Fibroblast of skin of left biceps (primary cell): ENCODE results near the gene SYT5.
"Not testable (repeated sequence)": the region's sequence is repeated elsewhere in the genome, so short reads cannot be mapped to it uniquely, and the experiment has no call there.

Experiments used
- DNase-seq, 2 experiments: peaks; one replicate each; pipeline ENCODE4 v3.0.0-alpha.2; 2013; ENCODE audit warnings: low read depth in 2 of 2

Gene SYT5

DNA sequence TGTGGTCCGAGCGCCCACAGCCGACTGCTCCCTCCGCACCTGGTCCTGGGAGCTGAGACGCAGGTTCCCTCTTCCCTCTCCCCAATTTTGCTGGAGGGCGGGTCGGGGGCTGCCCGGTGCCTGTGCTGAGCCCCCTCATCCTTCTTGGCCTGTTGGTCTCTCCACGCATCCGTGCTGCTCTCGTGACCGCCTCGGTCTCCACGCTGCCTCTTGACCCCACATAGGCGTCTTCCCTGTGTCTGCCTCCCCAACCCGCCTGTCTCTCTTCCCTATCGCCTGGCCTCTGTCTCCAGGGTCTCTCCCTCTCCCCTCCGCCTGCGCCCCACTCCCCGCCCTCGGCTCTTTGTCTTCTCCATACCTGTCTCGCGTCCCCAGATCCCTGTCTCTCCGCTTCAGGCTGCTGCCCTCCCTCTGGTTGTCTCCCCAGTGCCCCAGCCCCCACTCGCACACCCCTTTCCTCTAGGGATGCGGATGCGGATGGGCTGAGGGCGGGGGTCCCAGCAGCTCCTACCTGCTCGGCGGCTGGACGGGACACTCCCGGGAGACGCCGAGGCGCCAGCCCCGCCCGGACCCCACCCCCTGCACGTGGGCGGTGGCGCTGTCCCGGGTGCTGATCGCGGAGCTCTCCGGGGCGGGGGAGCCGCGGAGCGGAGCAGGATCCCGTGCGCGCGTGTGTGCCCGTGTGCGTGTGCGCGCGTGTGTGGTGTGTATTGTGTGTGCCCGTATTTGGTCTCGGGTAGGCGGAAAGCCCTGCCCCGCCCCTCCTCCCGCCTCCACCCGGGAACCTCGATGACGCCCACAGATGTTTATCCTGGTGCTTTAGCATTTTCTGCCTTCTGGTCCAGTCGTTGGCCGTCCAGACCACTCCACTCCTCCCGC, at the start of gene SYT5:
TSS of gene SYT5 (minus strand) at position 684 of the 879 bp plus-strand sequence. CDS start 1,248 bp downstream, outside the sequence.
- DNase-seq, result no peak

DNA sequence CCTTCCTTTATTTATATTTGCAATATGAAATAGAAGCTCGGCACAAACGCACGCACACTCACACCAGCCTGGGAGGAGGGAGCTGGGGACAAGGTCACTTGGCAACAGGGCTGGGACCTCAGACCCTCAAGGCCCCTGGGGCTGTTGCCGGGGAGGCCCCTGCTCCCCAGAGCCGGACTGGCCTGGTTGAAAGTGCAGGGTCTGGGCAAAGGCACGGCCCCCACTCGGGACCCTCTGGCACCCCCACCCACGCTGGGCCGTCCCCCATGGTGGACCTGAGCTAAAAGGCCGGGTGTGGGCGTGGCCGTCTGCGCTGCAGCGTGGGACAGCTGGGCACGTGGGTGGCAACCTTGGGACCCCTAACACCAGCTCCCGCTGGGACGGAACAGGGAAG, 49.7 kb upstream of the SYT5 start:
- DNase-seq, result no peak

DNA sequence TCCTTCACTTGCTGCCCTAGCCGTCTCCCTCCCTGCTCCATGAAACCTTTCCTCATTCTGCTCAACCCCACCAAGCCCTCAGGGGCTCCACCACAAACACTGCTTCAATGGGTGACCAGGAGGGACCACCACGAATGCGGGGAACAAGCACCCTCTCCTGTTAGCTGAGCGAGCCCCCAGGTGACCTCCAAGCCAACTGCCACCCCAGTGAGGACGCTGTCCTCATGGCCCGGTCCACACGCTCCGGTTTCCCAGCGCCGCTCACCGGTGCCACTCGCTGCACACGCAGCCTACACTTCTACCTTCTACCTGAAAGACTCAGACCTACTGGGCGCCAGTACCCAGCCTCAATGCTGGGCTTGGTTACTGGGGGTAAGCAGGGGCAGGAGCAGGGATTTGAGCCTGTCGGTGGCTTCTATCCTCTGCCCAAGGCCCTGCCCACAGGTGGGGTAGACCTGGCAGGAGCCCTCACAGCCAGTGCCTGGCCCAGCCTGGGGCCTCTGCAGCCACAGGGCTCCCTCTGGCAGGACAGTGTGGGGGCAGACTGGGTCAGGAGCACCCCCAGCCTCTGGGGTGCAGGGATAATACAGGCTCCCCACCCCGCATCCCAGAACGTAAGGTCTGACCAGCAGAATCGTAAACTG, 49.2 kb upstream of the SYT5 start:
- DNase-seq, result no peak

DNA sequence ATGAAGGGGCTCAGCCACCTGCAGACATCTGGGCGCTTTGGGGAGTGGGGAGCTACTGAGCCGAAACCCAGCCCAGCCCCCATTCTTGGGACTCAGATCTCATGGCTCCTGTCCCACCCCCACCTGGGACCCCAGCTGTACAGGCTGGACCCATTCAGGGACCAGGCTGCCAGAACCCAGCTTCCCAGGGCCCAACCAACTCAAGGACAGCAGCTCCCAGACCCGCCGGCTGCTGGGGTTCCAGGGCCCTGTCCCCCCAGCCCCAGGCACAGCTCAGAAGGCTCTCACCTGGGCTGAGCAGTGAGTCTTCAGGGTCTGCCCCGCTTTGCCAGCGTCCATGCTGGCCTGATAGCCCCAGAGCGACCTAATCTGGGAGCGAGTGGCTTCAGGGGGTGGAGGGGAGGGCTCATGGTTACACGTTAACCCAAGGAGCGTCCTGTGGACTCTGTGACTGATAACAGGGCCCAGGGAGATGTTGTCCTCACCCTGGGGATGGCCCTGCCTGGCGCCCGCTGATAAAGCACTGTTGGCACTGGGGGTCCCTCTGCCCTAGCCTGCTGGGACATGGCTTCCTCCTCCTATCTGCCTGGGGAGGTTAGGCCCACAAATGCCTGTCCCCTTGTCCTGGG, 48.4 kb upstream of the SYT5 start, which contains the start of gene TMEM86B:
TSS of gene TMEM86B (minus strand) at position 361 of the 629 bp plus-strand sequence. CDS start at position 339, 22 bp downstream.
- DNase-seq, result no peak

DNA sequence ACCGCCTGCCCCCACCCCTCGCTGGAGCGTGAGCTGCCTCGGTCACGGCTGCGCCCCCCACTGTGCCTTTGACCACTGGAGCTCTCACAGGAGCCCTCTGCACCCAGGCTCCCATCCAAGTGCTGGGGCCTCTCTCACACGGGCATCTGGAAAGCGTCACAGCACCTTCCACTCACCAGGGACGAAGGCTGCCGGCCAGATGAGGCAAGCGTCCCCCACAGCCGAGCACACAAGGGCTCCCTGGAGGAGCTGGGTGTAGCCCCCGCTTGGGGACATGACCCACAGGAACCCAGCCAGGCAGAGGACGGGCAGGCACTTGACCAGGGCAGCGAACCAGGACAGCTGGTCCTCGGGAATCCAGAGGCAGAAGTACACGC, 47.9 kb upstream of the SYT5 start:
- no peak for DNase-seq

DNA sequence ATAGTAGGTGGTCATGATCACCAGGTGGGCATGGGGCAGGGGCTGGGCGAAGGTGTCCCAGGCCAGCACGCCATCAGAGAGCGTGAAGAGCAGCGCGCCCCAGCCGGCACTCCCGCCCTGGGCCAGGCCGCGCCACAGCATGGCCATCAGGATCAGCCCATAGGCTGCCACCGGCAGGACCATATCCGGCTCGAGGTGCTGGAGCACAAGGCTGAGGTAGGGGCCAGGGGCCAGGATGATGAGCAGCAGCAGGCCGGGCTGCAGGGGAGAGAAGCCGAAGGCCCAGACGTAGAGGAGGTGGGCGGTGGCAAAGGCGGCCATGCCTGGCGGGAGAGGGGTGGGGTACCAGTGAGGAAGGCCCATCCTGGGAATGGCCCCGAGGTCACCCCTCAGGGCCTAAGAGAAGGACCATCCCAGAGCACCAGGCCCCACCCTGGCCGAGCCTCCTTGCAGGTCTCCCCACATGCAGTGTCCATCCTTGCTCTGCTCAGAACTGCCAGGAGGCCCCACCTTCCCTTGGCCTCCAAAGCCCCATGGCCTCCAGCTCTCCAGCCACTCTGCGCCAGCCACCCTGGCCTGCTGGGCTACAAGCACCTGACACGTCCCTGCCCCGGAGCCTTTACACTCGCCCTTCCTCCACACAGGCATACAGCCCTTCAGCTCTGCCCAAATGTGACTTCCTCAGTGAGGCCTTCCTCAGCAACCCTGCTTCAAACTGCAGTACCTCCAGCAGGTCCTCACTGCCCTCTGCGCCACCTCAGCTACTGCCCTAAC, 47.3 kb upstream of the SYT5 start:
- DNase-seq, result no peak

DNA sequence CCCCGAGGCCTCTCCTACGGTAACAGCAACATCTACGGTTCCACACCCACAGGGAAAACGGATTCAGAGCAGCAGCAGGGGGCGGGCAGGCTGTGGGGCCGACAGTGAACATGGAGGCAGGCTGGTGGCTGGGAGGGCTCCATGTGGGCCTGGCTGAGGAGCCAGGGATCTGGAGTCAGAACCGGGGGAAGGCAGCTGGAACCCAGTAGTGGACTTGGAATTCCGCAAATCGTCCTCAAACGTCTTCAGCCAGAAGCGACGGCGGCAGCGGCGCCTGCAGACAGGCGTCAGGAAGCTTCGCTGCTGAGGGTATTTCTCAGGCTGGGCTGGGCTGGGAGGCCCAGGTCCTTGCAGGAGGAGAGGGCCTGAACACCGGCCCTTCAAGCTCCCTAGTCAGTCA, 46.7 kb upstream of the SYT5 start:
- no peak for DNase-seq

DNA sequence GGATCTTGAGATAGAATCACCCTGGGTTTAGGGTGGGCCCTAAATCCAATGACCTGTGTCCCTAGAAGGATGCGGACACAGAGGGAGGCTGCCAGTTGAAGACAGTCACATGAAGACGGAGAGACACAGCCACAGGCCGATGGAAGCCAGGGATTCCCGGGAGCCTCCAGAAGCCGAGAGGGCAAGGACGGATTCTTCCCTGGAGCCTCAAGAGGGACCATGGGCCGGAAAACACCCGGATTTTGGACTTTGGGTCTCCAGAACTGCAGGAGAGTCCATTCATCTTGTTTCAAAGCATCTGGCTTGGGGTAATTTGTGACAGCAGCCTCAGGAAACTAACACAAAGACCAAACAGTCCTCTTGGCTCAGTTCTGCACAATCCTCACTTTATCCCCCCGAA, 46.2 kb upstream of the SYT5 start:
- DNase-seq, result no peak

DNA sequence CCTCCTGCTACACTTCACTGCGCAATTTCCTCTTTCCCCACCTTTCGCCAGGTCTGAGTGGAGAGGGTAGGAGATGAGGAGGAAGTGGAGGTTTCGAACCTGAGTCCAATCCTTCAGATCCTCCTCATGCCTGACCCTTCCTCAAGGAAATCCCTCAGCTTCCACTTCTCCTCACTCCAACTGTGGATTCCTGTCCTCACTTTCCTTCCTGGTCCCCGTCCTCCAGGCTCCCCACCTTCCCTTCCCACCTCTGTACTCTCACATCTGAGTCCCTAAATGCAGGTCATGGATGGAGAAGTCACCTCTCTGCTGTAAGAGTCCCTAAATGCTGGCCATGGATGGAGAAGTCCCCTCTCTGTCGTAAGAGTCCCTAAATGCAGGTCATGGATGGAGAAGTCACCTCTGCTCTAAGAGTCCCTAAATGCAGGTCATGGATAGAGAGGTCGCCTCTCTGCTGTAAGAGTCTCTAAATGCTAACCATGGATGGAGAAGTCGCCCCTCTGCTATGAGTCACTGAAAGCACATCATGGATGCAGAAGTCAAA, 45.4 kb upstream of the SYT5 start:
- no peak for DNase-seq

DNA sequence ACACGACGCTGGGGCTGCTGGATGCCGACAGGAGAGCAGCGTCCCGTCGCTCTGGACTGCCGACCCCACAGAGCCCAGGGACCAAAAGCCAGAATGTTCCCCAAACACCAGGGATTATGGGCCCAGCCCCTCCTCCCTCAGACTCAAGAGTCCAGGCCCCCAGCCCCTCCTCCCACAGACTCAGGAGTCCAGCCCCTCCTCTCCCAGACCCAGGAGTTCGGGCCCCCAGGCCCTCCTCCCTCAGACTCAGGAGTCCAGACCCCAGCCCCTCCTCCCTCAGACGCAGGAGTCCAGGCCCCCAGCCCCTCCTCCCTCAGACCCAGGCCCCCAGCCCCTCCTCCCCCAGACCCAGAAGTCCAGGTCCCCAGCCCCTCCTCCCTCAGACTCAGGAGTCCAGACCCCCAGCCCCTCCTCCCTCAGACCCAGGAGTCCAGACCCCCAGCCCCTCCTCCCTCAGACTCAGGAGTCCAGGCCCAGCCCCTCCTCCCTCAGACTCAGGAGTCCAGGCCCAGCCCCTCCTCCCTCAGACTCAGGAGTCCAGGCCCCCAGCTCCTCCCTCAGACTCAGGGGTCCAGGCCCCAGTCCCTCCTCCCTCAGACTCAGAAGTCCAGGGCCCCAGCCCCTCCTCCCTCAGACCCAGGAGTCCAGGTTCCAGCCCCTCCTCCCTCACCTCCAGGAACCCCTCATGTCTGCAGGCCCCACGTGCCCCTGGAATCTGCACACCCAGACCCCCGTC, 44.8 kb upstream of the SYT5 start:
- not testable (repeated sequence) for DNase-seq

DNA sequence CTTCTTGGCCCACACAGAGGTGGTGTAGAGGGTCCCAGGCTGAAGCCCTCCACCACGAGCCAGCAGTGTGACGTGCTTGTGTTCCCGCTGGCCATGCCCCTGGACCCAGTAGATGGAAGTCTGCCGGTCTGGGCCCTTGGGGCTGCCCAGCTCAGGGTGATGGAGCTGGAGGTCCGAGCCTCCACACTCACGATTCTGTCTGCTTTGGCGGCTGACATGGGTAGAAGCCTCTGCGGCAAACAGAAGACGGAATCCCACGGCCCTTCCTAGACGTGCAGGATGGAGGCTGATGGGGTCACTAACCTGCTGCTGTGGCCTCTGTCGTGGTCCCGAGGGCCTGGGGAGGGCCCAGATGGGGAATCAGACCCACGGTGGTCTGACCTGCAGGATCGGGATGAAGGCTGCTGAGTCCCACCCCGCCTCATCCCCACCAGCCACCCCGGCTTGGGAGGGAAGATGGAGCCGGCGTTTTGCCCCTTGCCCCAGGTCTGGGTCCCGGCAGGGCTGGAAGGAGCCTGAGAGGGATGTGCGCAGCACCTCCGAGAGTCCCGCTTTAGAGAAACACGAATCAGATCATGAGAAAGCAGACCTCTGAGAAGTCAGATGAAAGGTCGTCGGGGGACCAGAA, 44.1 kb upstream of the SYT5 start:
- no peak for DNase-seq

DNA sequence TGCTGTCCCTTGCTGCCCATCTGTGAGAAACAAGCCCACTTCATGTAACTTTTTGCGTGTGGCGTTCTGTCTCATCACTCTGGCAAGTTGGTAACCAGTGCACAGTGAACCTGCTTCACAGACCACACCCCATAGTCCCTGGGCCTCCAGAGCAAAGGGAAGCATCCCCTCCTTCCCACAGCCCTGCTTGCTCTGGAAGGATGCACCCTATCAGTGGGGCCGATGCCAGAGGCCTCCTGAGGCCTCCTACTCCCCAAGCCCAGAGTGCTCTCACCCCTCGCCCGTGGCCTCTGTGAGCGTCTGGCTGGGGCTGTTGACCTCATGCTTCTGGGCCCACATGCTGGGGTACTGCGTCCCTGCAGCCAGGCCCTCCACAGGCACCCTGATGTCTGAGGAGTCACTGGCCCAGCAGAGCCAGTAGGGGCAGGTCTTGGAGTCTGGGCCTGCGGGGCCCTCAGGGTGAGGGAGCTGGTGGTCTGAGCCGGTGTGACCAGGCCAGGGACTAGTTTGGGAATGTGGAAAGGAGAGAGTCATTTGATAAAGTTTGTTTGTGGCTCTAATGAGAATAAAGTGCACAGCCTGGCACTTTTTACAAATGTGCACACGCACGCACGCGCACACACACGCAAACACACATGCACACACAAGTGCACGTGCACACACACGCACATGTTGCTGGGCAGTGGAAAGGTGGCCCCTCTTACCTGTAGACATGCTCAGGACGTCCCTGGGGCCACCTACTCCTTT, 43.4 kb upstream of the SYT5 start:
- DNase-seq, result no peak

DNA sequence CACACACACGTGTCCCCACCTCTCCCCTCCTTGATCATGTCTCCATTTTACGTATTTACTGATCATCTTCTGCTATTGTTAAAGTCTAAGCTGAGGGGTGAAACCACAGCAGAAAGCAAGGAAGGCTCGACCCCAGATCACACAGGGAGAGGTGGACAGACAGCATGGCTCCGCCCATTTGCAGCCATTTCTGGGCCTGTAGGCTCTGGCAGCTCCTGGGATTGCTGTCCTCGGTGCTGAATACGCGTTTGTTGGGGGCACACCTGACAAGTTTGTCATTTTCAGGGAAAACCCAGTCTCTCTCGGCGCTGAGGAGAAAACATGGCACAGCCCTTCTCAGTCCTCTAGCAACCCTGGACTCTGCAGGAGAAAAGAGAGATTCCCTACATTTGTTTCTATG, 40.4 kb upstream of the SYT5 start:
- no peak for DNase-seq

DNA sequence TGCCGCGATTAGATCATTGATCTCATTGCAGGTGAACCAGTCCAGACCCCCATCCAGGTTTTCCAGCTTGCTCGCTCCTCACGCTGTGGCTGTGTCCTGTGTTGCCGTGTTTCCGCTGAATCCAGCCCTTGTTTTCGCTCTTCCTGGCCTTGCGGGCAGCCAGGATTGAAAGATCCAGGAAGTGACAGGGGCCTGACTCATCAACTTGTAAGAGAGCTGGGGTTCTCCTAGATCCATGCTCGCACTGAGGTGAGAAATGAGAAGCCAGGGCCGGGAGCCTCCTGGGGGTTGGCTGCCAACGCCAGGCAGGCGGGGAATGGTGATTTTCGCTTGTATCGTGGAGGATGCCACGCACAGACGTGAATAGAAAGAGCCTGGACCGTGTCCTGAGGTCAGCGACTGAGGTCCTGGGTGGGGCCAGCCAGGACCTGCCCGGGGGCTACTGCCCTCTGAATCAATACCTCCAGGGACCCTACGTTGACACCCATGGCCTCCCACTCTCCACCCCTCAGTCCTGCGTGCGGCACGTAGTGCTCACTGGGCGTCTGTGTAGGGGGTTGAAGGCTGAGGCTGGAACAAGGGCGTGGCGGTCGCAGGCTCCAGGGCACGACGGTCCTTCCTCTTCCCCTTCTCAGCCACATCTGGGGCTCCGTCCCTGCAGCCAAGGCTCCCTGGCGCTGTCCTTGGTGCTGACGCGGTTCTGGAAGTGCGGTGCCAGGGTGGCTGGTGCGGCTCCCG, 36.5 kb upstream of the SYT5 start:
- peak; percentile 96 to 97 for DNase-seq

DNA sequence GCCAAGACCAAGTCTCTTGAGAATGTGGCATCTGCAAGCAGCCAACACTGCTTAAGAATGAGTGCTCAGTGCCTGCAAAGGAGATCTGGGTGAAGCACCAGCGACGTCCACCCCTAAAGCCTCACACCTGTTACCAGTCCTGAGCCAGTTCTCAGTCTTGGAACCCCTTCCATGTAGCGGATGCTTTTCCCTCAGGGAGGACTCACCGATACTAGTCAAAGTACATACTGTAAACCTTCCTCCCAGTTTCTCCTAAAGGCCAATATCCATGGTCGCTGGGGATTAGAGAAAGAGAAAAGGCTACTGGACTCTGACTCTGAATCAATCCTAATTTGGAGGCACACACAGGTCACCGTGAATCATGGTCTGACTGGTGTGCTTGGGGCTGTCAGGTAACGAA, 33.5 kb upstream of the SYT5 start:
- no peak for DNase-seq

DNA sequence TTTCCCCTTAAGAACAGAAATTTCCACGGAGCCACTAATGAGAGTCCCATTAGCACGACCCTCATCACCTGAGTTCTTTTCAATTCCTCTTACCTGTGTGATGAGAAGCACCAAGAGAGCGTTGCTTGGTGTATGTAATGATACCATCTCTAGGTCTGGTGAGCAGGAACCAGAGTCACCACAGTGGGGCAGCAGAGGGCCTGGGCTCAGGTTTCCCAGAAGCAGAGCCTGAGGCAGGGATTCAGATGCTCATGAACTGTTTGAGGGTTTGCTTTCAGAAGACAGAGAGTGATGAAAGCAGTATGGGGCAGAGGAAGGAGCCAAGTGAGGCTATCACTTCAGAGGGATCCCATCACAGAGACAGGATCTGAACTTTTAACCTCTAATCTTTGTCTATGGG, 32.4 kb upstream of the SYT5 start:
- no peak for DNase-seq

DNA sequence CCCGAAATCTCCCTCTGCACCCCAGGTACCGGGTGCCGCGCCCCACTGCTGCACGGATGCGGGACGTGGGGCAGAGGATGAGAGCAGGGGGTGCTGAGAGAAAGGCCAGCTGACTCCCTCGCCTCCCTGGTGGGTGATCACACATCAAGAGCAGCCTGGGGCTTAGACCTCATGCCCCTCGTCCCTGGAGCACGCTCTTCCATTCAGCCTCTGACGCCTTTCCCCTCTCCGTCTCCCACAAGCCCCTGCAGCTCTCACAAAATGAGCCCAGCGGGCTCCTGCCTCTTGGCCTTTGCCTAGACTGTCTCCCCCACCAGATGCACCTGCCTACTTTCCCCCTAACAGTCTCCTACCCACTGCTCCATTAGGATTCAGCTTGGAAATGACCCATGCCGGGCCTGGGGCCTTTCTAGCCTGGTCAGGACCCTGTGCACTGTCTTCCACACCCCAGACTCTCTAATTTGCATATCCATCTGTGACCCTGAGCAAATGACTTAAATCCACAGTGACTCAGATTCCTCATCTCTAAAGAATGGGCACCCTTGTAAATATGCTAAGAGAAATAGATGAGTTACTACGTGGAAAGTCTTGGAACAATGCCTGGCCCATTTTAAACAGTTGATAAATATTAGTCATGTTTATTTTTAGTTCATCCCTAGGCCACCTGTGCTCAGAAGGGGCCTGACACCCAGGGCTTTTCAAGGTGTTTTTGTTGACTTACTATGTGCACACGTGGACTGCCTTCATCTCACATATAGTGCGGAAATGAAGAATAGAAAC, 29.8 kb upstream of the SYT5 start:
- peak; percentile 62 to 64 for DNase-seq
